ENCODE data around the gene SPATA31D1. TPM values are rescaled to one million over a fixed set of nuclear protein-coding genes. Genes with fewer than 3 reads are reported as not detected.

Gene SPATA31D1
- total RNA-seq, 1 experiment from 2014 or later, result not detected

- TF ChIP-seq CTCF (IDR thresholded peaks at IDR 0.05 in 2 of 3, conservative IDR thresholded peaks at IDR 0.05 in 1 of 3; ENCODE audit: borderline replicate concordance in 1 of 3, insufficient read depth in 1 of 3, low read depth in 2 of 3, low read length in 2 of 3) (no peak), POLR2A (IDR thresholded peaks at IDR 0.05; ENCODE audit: borderline replicate concordance, extremely low read depth, insufficient read depth, insufficient read length) (no peak)
Measured at GRCh38 chr9:81980568-81980967, 8.0 kb upstream of the SPATA31D1 start (continued).

GRCh38 chr9:81981883-81982282 is 6.7 kb upstream of the SPATA31D1 start:
- intact Hi-C loops (cut with micrococcal nuclease), result no loop called here
- Histone ChIP-seq H3K4me3 (replicated peaks in 1 of 2; ENCODE audit: low read depth in 1 of 2, low read length in 2 of 2) (no peak overlapping the region), H3K4me1 (ENCODE audit: control insufficient read depth in 1 of 2, insufficient read depth in 2 of 2, low read length in 2 of 2) (no peaks in the 10 kb centered on the region), H3K27me3 (ENCODE audit: insufficient read depth, low read length) (no peaks in the 10 kb centered on the region), H2AFZ (ENCODE audit: low read depth, low read length, poor library complexity, severe bottlenecking) (no peak overlapping the region), H3K27ac (ENCODE audit: low read depth, low read length) (no peak overlapping the region), H3K9me2 (ENCODE audit: insufficient read depth) (no peaks in the 10 kb centered on the region), H3K4me2 (ENCODE audit: low read length) (no peak overlapping the region), H3K9ac (ENCODE audit: low read length) (no peak overlapping the region), H3K9me3 (ENCODE audit: control insufficient read depth in 1 of 2, insufficient read depth in 1 of 2, low read depth in 1 of 2, low read length in 2 of 2) (no peaks in the 10 kb centered on the region), H3K36me3 (ENCODE audit: control insufficient read depth in 1 of 2, insufficient read depth in 2 of 2, low read length in 2 of 2) (no peaks in the 10 kb centered on the region), H4K20me1 (ENCODE audit: insufficient read depth) (no peaks in the 10 kb centered on the region), H3K79me2 (ENCODE audit: insufficient read depth, low read length) (no peaks in the 10 kb centered on the region)
- TF ChIP-seq JUND (IDR thresholded peaks at IDR 0.05), result no peak
- no peak for TF ChIP-seq SIN3A (IDR thresholded peaks at IDR 0.05; ENCODE audit: low read depth)
- no peak for TF ChIP-seq ATF3 (IDR thresholded peaks at IDR 0.05)
- TF ChIP-seq CBX3 (IDR thresholded peaks at IDR 0.05; ENCODE audit: low read depth), result no peak
- POLR2A ChIA-PET, result no interaction called here
- RAD21 ChIA-PET (ENCODE audit: low non-redundant PET in 1 of 2, low total read pairs in 2 of 2, uncharacterized antibody in 2 of 2, unreplicated experiment in 2 of 2), result no interaction called here
- no TSS peak for BruUV-seq (replicated peaks)
- no peak for DNase-seq (ENCODE audit: low read depth, low spot score)
- no peak for ATAC-seq
- CTCF ChIA-PET, result no interaction called here

- DNase-seq (ENCODE audit: low read depth, low spot score) (no peak), ATAC-seq (no peak)
- no peaks in the 10 kb centered on the region for H3K36me3 ChIP-seq (ENCODE audit: control insufficient read depth in 1 of 2, insufficient read depth in 2 of 2, low read length in 2 of 2)
- POLR2A ChIA-PET, result no interaction called here
- intact Hi-C loops (cut with micrococcal nuclease), result no loop called here
- H3K9ac ChIP-seq (ENCODE audit: low read length), result no peak overlapping the region
- no peaks in the 10 kb centered on the region for H4K20me1 ChIP-seq (ENCODE audit: insufficient read depth)
- TF ChIP-seq EZH2phosphoT487 (IDR thresholded peaks at IDR 0.05; ENCODE audit: borderline replicate concordance), result no peak
- no peak for TF ChIP-seq JUND (IDR thresholded peaks at IDR 0.05)
- no peak for TF ChIP-seq FOSL1 (IDR thresholded peaks at IDR 0.05; ENCODE audit: low read depth)
- no peak for TF ChIP-seq SRF (IDR thresholded peaks at IDR 0.05; ENCODE audit: low read depth)
- no peak for TF ChIP-seq ELF1 (IDR thresholded peaks at IDR 0.05; ENCODE audit: borderline replicate concordance, low read depth)
- no peak for TF ChIP-seq CEBPB (IDR thresholded peaks at IDR 0.05; ENCODE audit: low read depth)
- no peak for TF ChIP-seq POLR2AphosphoS5 (IDR thresholded peaks at IDR 0.05; ENCODE audit: low read depth, low read length)
- TF ChIP-seq SIN3A (IDR thresholded peaks at IDR 0.05; ENCODE audit: low read depth), result no peak
- TF ChIP-seq ZNF274 (IDR thresholded peaks at IDR 0.05; ENCODE audit: low read depth, low read length), result no peak
- no peak for TF ChIP-seq MAX (IDR thresholded peaks at IDR 0.05)
- no peak for TF ChIP-seq EZH2 (IDR thresholded peaks at IDR 0.05)
- TF ChIP-seq CTCF (IDR thresholded peaks at IDR 0.05 in 2 of 3, conservative IDR thresholded peaks at IDR 0.05 in 1 of 3; ENCODE audit: borderline replicate concordance in 1 of 3, insufficient read depth in 1 of 3, low read depth in 2 of 3, low read length in 2 of 3), result no peak
- TF ChIP-seq ZFX (IDR thresholded peaks at IDR 0.05), result no peak
- TF ChIP-seq POLR2A (IDR thresholded peaks at IDR 0.05; ENCODE audit: borderline replicate concordance, extremely low read depth, insufficient read depth, insufficient read length), result no peak
- no peaks in the 10 kb centered on the region for H3K9me2 ChIP-seq (ENCODE audit: insufficient read depth)
- RAD21 ChIA-PET (ENCODE audit: low non-redundant PET in 1 of 2, low total read pairs in 2 of 2, uncharacterized antibody in 2 of 2, unreplicated experiment in 2 of 2), result no interaction called here
- no peak overlapping the region for H3K4me2 ChIP-seq (ENCODE audit: low read length)
- no peak overlapping the region for H3K4me3 ChIP-seq (replicated peaks in 1 of 2; ENCODE audit: low read depth in 1 of 2, low read length in 2 of 2)
- H3K4me1 ChIP-seq (ENCODE audit: control insufficient read depth in 1 of 2, insufficient read depth in 2 of 2, low read length in 2 of 2), result no peaks in the 10 kb centered on the region
- no TSS peak for BruUV-seq (replicated peaks)
- no peak overlapping the region for H3K27ac ChIP-seq (ENCODE audit: low read depth, low read length)
- CTCF ChIA-PET, result no interaction called here
- H3K9me3 ChIP-seq (ENCODE audit: control insufficient read depth in 1 of 2, insufficient read depth in 1 of 2, low read depth in 1 of 2, low read length in 2 of 2), result no peaks in the 10 kb centered on the region
- H2AFZ ChIP-seq (ENCODE audit: low read depth, low read length, poor library complexity, severe bottlenecking), result no peak overlapping the region
- no peaks in the 10 kb centered on the region for H3K27me3 ChIP-seq (ENCODE audit: insufficient read depth, low read length)
- no peaks in the 10 kb centered on the region for H3K79me2 ChIP-seq (ENCODE audit: insufficient read depth, low read length)
Measured at GRCh38 chr9:81984928-81985327, 3.6 kb upstream of the SPATA31D1 start.

Measured in HCT116 (cell line).